ENCODE measurements around the gene GOLGA8T.
"Not testable (repeated sequence)": the region's sequence is repeated elsewhere in the genome, so short reads cannot be mapped to it uniquely, and the experiment has no call there.

- TF ChIP-seq POLR2A (IDR thresholded peaks at IDR 0.05; ENCODE audit: low read depth); POLR2AphosphoS5 (IDR thresholded peaks at IDR 0.05); CTCF (IDR thresholded peaks at IDR 0.05); EP300 (IDR thresholded peaks at IDR 0.05): not testable (repeated sequence)
Observed at GRCh38 chr15:30130066-30130465, 4.8 kb upstream of the GOLGA8T start.

Data from esophagus muscularis mucosa (tissue), 4 donors.